ENCODE results near the gene NYAP1. TPM values are rescaled to one million over a fixed set of nuclear protein-coding genes. Genes with fewer than 3 reads are reported as not detected.

NYAP1 gene
- total and polyA plus RNA-seq, 2 of the 8 experiments (the other 6 are each of a cell fraction or from before 2014, with no cell fraction given), result 1.9 to 4.6 TPM

GRCh38 chr7:100478958-100479660, 4.6 kb upstream of the NYAP1 start, which contains the start of gene TSC22D4 (continued):
- TF ChIP-seq PHF8 (conservative IDR thresholded peaks at IDR 0.05; ENCODE audit: low read depth, low read length) (no peak), JUN (IDR thresholded peaks at IDR 0.05; ENCODE audit: low read depth, low read length) (no peak), TEAD4 (IDR thresholded peaks at IDR 0.05; ENCODE audit: low read depth, low read length) (no peak)

Data from H1 (cell line).